ENCODE results near the gene EIF2B2.

- TF ChIP-seq CTCF (conservative IDR thresholded peaks at IDR 0.05 in 1 of 2, IDR thresholded peaks at IDR 0.05 in 1 of 2; ENCODE audit: extremely low read depth in 1 of 2, insufficient read depth in 1 of 2, low read depth in 1 of 2, low read length in 2 of 2) (no peak), EZH2 (IDR thresholded peaks at IDR 0.05; ENCODE audit: borderline replicate concordance, low read length) (no peak)
Measured at GRCh38 chr14:74981462-74981782, 21.3 kb upstream of the EIF2B2 start.
